ENCODE measurements around the gene ELF4.
A peak's percentile ranks its signal among the peaks of the same experiment; 100 is the strongest.

ELF4 gene

GRCh38 chrX:130114141-130114588, 3.9 kb upstream of the ELF4 start:
- no peak for DNase-seq

GRCh38 chrX:130111220-130112154, 1.2 kb upstream of the ELF4 start:
- no peak for DNase-seq

- DNase-seq = no peak
Measured at GRCh38 chrX:130109429-130110378, 593 bp downstream of the ELF4 start.

GRCh38 chrX:130108647-130109428, 1.5 kb downstream of the ELF4 start:
- no peak for DNase-seq

GRCh38 chrX:130106071-130106470, 4.2 kb downstream of the ELF4 start:
- no peak for DNase-seq

GRCh38 chrX:130105244-130105643, 5.1 kb downstream of the ELF4 start:
- DNase-seq = no peak

- no peak for DNase-seq
Measured at GRCh38 chrX:130103605-130104004, 6.7 kb downstream of the ELF4 start.

- DNase-seq = no peak
Measured at GRCh38 chrX:130100180-130100579, 10.1 kb downstream of the ELF4 start.

GRCh38 chrX:130098210-130098552, 12.1 kb downstream of the ELF4 start:
- DNase-seq = no peak

- no peak for DNase-seq
Measured at GRCh38 chrX:130097507-130098209, 12.6 kb downstream of the ELF4 start.

- DNase-seq = no peak
Measured at GRCh38 chrX:130095249-130096030, 14.9 kb downstream of the ELF4 start.

- DNase-seq = peak; percentile 19
Measured at GRCh38 chrX:130094696-130095095, 15.6 kb downstream of the ELF4 start.

GRCh38 chrX:130093271-130093670, 17.0 kb downstream of the ELF4 start:
- no peak for DNase-seq

GRCh38 chrX:130091980-130092522, 18.2 kb downstream of the ELF4 start:
- peak; percentile 89 for DNase-seq

- no peak for DNase-seq
Measured at GRCh38 chrX:130090364-130090763, 19.9 kb downstream of the ELF4 start.

- peak; percentile 72 for DNase-seq
Measured at GRCh38 chrX:130086447-130087206, 23.7 kb downstream of the ELF4 start.

GRCh38 chrX:130085551-130086446, 24.5 kb downstream of the ELF4 start:
- DNase-seq = no peak

GRCh38 chrX:130084631-130085237, 25.6 kb downstream of the ELF4 start:
- DNase-seq = no peak
